Measurements from ENCODE around the gene ADARB2. TPM values are rescaled to one million over a fixed set of nuclear protein-coding genes. Genes with fewer than 3 reads are reported as not detected.
A peak's percentile ranks its signal among the peaks of the same experiment; 100 is the strongest.

The ADARB2 gene
- total and polyA plus RNA-seq, 3 donors from 2014 or later, result 8.5 to 13.0 (median 10.4) TPM

- peak; percentile 31 for DNase-seq
- TF ChIP-seq POLR2A (IDR thresholded peaks at IDR 0.05) (no peak), CTCF (IDR thresholded peaks at IDR 0.05) (no peak)
- intact Hi-C loops (cut with DNase I; ENCODE audit: low total_unique reads), result no loop called here
- Histone ChIP-seq H3K9me3 (no peaks in the 10 kb centered on the region), H3K36me3 (ENCODE audit: low read depth, missing control alignments) (no peaks in the 10 kb centered on the region), H3K27ac (no peak overlapping the region), H3K4me3 (no peak overlapping the region), H3K4me1 (no peaks in the 10 kb centered on the region), H3K27me3 (no peaks in the 10 kb centered on the region)
- WGBS, 2 donors, result 27 to 46% methylated on average over 10 to 11 of the region's 11 CpGs
These were observed 94.0 kb downstream of the ADARB2 start for GRCh38 chr10:1643161-1643907.

GRCh38 chr10:1642600-1643160 is 94.6 kb downstream of the ADARB2 start:
- no peak for DNase-seq
- intact Hi-C loops (cut with DNase I; ENCODE audit: low total_unique reads), result no loop called here
- H3K9me3 ChIP-seq, result no peaks in the 10 kb centered on the region
- H3K4me3 ChIP-seq, result no peak overlapping the region
- no peak for TF ChIP-seq CTCF (IDR thresholded peaks at IDR 0.05)
- no peak for TF ChIP-seq POLR2A (IDR thresholded peaks at IDR 0.05)
- H3K4me1 ChIP-seq, result no peaks in the 10 kb centered on the region
- H3K27ac ChIP-seq, result no peak overlapping the region
- no peaks in the 10 kb centered on the region for H3K36me3 ChIP-seq (ENCODE audit: low read depth, missing control alignments)
- no peaks in the 10 kb centered on the region for H3K27me3 ChIP-seq
- 67 to 76% methylated on average over 8 of the region's 8 CpGs for WGBS, 2 donors

GRCh38 chr10:1641402-1641801 is 95.9 kb downstream of the ADARB2 start:
- 52 to 81% methylated on average over 7 of the region's 7 CpGs for WGBS, 2 donors

GRCh38 chr10:1638889-1639419 is 98.4 kb downstream of the ADARB2 start:
- Histone ChIP-seq H3K27me3 (no peaks in the 10 kb centered on the region), H3K4me1 (no peaks in the 10 kb centered on the region), H3K4me3 (no peak overlapping the region), H3K9me3 (no peaks in the 10 kb centered on the region), H3K36me3 (ENCODE audit: low read depth, missing control alignments) (no peaks in the 10 kb centered on the region), H3K27ac (no peak overlapping the region)
- intact Hi-C loops (cut with DNase I; ENCODE audit: low total_unique reads), result no loop called here
- no peak for DNase-seq
- 83 to 100% methylated on average over 1 to 7 of the region's 7 CpGs for WGBS, 2 donors
- TF ChIP-seq POLR2A (IDR thresholded peaks at IDR 0.05), result no peak
- TF ChIP-seq CTCF (IDR thresholded peaks at IDR 0.05), result no peak

More at GRCh38 chr10:1641402-1641801, 95.9 kb downstream of the ADARB2 start:
- H3K9me3 ChIP-seq, result no peaks in the 10 kb centered on the region
- H3K4me3 ChIP-seq, result no peak overlapping the region
- no peaks in the 10 kb centered on the region for H3K27me3 ChIP-seq
- no peak for TF ChIP-seq CTCF (IDR thresholded peaks at IDR 0.05)
- no peak for TF ChIP-seq POLR2A (IDR thresholded peaks at IDR 0.05)
- intact Hi-C loops (cut with DNase I; ENCODE audit: low total_unique reads), result no loop called here
- no peaks in the 10 kb centered on the region for H3K4me1 ChIP-seq
- H3K36me3 ChIP-seq (ENCODE audit: low read depth, missing control alignments), result no peaks in the 10 kb centered on the region
- no peak overlapping the region for H3K27ac ChIP-seq
- no peak for DNase-seq

Data from testis (tissue), 3 donors.